ENCODE results near the gene BMP7. TPM values are rescaled to one million over a fixed set of nuclear protein-coding genes. Genes with fewer than 3 reads are reported as not detected.

Gene BMP7
- total and polyA plus RNA-seq, 2 of the 8 experiments (the other 6 are each of a cell fraction or from before 2014, with no cell fraction given): 9.2 to 14.7 TPM

DNA sequence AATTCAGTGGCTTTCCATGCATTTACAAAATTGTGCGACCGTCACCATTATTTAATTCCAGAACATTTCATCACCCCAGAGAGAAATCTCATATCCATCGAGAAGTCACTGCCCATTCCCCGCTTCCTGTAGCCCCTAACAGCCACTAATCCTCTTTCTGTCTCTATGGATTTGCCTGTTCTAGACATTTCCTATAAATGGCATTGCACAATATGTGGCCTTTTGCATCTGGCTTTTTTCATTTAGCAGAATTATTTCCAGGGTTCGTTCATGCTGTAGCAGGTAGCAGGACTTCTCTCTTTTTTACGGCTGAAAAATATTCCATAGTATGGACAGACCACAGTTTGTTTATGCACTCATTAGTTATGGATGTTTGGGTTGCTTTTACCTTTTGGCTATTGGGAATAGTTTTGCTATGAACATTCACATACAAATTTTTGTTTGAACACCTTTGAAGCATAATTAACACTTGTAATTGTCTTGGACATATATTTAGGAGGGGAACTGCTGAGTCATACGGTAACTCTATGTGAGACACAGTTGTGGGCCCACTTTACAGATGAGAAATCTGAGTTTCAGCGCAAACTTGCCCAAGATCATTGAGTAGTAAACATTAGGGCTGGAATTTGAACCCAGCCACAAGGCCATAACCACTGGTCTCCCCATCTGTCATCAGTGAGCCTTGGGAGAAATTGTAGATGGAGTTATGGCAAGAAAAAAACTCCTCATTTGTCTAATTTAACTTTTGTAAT, 126.9 kb downstream of the BMP7 start:
- DNase-seq (ENCODE audit: low read depth in 1 of 2, low spot score in 2 of 2): no peak
- H4K5ac ChIP-seq (ENCODE audit: insufficient read length, low read depth, low read length): no peak overlapping the region
- H3K9me3 ChIP-seq (ENCODE audit: insufficient read depth in 2 of 2, low read depth in 1 of 2, low read length in 1 of 2): no peaks in the 10 kb centered on the region
- H4K20me1 ChIP-seq (replicated peaks in 1 of 2; ENCODE audit: control insufficient read depth in 1 of 2, insufficient read depth in 2 of 2, low read length in 2 of 2): no peaks in the 10 kb centered on the region
- no peak overlapping the region for H3K27ac ChIP-seq (ENCODE audit: low read depth, low read length)
- no peaks in the 10 kb centered on the region for H3K23me2 ChIP-seq (ENCODE audit: low read depth, low read length)
- H3K36me3 ChIP-seq (ENCODE audit: control insufficient read depth in 2 of 4, insufficient read depth in 4 of 4, low read length in 3 of 4): no peaks in the 10 kb centered on the region
- H3K4me2 ChIP-seq (ENCODE audit: insufficient read depth in 1 of 2, low read depth in 2 of 2, low read length in 2 of 2): no peak overlapping the region
- H3K18ac ChIP-seq (ENCODE audit: extremely low read depth, low read length): no peak overlapping the region
- ChIA-PET POLR2A (ENCODE audit: partially characterized antibody) (no interaction called here), CTCF (ENCODE audit: partially characterized antibody) (interaction anchor here (1.8 to 2.2 kb wide), 2 partner anchors 9 to 42 kb away, joined by 6 read pairs; no protein-coding TSS in a partner anchor)
- H2BK15ac ChIP-seq (ENCODE audit: low read length): no peak overlapping the region
- no peak overlapping the region for H3K56ac ChIP-seq (replicated peaks; ENCODE audit: insufficient read length, low read depth, low read length)
- H3K14ac ChIP-seq (ENCODE audit: insufficient read length): no peak overlapping the region
- WGBS, 2 experiments (ENCODE audit: extremely low coverage in 1 of 2, insufficient coverage in 1 of 2, insufficient read length in 1 of 2, insufficient replicate concordance in 2 of 2, low coverage in 1 of 2, low lambda C conversion rate in 2 of 2, missing lambda C conversion rate in 1 of 2): 95% methylated on average over 8 of the region's 8 CpGs; no CpG with 5 or more reads in 1 of the 2 experiments
- no peak overlapping the region for H3K4ac ChIP-seq (replicated peaks; ENCODE audit: insufficient read length, low read depth, low read length)
- no peaks in the 10 kb centered on the region for H3K4me1 ChIP-seq (replicated peaks in 1 of 4; ENCODE audit: control insufficient read depth in 3 of 4, insufficient read depth in 4 of 4, low read length in 3 of 4)
- no peak for FAIRE-seq
- no peak overlapping the region for H4K91ac ChIP-seq (replicated peaks; ENCODE audit: insufficient read length, low read length)
- H3K79me1 ChIP-seq (ENCODE audit: low read depth, low read length): no peaks in the 10 kb centered on the region
- H3K79me2 ChIP-seq (ENCODE audit: control insufficient read depth in 1 of 2, insufficient read depth in 2 of 2, low read length in 2 of 2): no peaks in the 10 kb centered on the region
- H2BK5ac ChIP-seq (ENCODE audit: low read depth, low read length): no peak overlapping the region
- no peak overlapping the region for H2BK20ac ChIP-seq (ENCODE audit: low read length)
- no peak overlapping the region for H2BK120ac ChIP-seq (replicated peaks; ENCODE audit: low read depth, low read length)
- no peak overlapping the region for H2AFZ ChIP-seq (ENCODE audit: low read length)
- TF ChIP-seq CEBPB (IDR thresholded peaks at IDR 0.05; ENCODE audit: low read depth, low read length) (no peak), EZH2 (IDR thresholded peaks at IDR 0.05; ENCODE audit: low read depth, low read length, severe bottlenecking) (no peak), KDM1A (IDR thresholded peaks at IDR 0.05; ENCODE audit: borderline replicate concordance, low read length) (no peak)
- H3K9ac ChIP-seq (replicated peaks in 1 of 4; ENCODE audit: extremely low read depth in 1 of 4, low read depth in 3 of 4, low read length in 3 of 4): no peak overlapping the region
- no peak overlapping the region for H4K8ac ChIP-seq (ENCODE audit: extremely low read depth, insufficient read depth, low read length)
- 0 out of 7 replicates have a peak, but pooled peaks cover 0 to 2% (median 0%) of the 10 kb centered on the region in 4 experiments for H3K27me3 ChIP-seq (replicated peaks in 1 of 4; ENCODE audit: control insufficient read depth in 3 of 4, extremely low read depth in 1 of 4, insufficient read depth in 3 of 4, low read length in 3 of 4)
- H3K4me3 ChIP-seq (ENCODE audit: extremely low read depth in 1 of 4, insufficient read depth in 2 of 4, low read depth in 3 of 4, low read length in 4 of 4): no peak overlapping the region
- no peak overlapping the region for H3K23ac ChIP-seq (ENCODE audit: insufficient read length)
- H2AK5ac ChIP-seq (ENCODE audit: low read depth, low read length): no peak overlapping the region
- no peak overlapping the region for H2BK12ac ChIP-seq (ENCODE audit: low read depth, low read length)

All from H1 (cell line).